HepG2 (cell line): ENCODE data around the gene HPS6. TPM values are rescaled to one million over a fixed set of nuclear protein-coding genes. Genes with fewer than 3 reads are reported as not detected.
A peak's percentile ranks its signal among the peaks of the same experiment; 100 is the strongest.

Source experiments
- DMAP1 ChIP-seq: IDR thresholded peaks from 2 replicates; pipeline ENCODE4 v1.6.1; 2016
- GATAD2A ChIP-seq: IDR thresholded peaks from 2 replicates; pipeline ENCODE4 v1.6.1; 2016
- MED13 ChIP-seq: sonication (generic); formaldehyde crosslinking; IDR thresholded peaks from 2 replicates; pipeline ENCODE4 v1.5.0; 2020; ENCODE audit warnings: missing genetic modification reagents
- TAF1 ChIP-seq: sonication (generic); formaldehyde crosslinking; IDR thresholded peaks from 2 replicates; pipeline ENCODE4 v1.4.0; 2020; ENCODE audit warnings: missing genetic modification reagents
- TBX3 ChIP-seq: fragments of 450-650 bp; IDR thresholded peaks from 2 replicates; pipeline ENCODE4 v1.6.1; 2017; ENCODE audit warnings: antibody characterized with exemption, mild to moderate bottlenecking, inconsistent platforms, borderline replicate concordance
- ZBTB7A ChIP-seq: sonication (generic); formaldehyde crosslinking; IDR thresholded peaks from 2 replicates; pipeline ENCODE4 v1.8.0; 2022; ENCODE audit warnings: mild to moderate bottlenecking, missing genetic modification reagents
- ZNF451 ChIP-seq: sonication (generic); formaldehyde crosslinking; IDR thresholded peaks from 2 replicates; pipeline ENCODE4 v1.5.0; 2020; ENCODE audit warnings: mild to moderate bottlenecking, missing genetic modification reagents
- ZNF614 ChIP-seq: IDR thresholded peaks from 2 replicates; pipeline ENCODE4 v1.6.1; 2018; ENCODE audit warnings: missing biosample characterization, missing genetic modification reagents, inconsistent platforms, borderline replicate concordance
- polyA plus RNA-seq, 8 experiments: library from polyadenylated mRNA; depleted of rRNA in 3 of 8; stranded (reverse) in 7 of 8; unstranded in 1 of 8; fragments of >200 nt; fragmentation: Illumina TruSeq in 4 of 8; extraction: Trizol in 4 of 8; gene quantifications; 2 replicates each; pipeline versions ENCODE4 v1.2.1 to v1.2.3, GENCODE V29; 2011 to 2016; ENCODE audit warnings: low read depth in 4 of 8, missing spikeins in 1 of 8, mixed read lengths in 1 of 8; ENCODE audit not compliant: insufficient read depth in 1 of 8
- total RNA-seq, 5 experiments: library from RNA; depleted of rRNA; stranded (reverse); fragments of >200 nt; fragmentation: Illumina TruSeq; extraction: Trizol; gene quantifications; 2 replicates each; pipeline ENCODE4 v1.2.3, GENCODE V29; 2016; ENCODE audit warnings: low read depth in 1 of 5
- TF ChIP-seq, protein P1 (sequence below): sonication (generic); formaldehyde crosslinking; IDR thresholded peaks from 2 replicates; pipeline ENCODE4 v1.4.0; 2020; ENCODE audit warnings: missing genetic modification reagents
- TF ChIP-seq, protein P2 (sequence below), 2 experiments: IDR thresholded peaks; 2 replicates each; pipeline ENCODE4 v1.6.1; 2011 to 2012; ENCODE audit warnings: low read length in 2 of 2, borderline replicate concordance in 1 of 2, low read depth in 1 of 2, mild to moderate bottlenecking in 1 of 2, moderate library complexity in 1 of 2
- TF ChIP-seq, protein P3 (sequence below): sonication (generic); formaldehyde crosslinking; conservative IDR thresholded peaks from 2 replicates; pipeline ENCODE4 v1.4.0; 2020; ENCODE audit warnings: missing genetic modification reagents
- TF ChIP-seq, protein P4 (sequence below): sonication (generic); formaldehyde crosslinking; IDR thresholded peaks from 2 replicates; pipeline ENCODE4 v1.5.1; 2020; ENCODE audit warnings: missing genetic modification reagents, mild to moderate bottlenecking, borderline replicate concordance
- TF ChIP-seq, protein P5 (sequence below): IDR thresholded peaks from 2 replicates; pipeline ENCODE4 v1.4.0; 2020; ENCODE audit warnings: mild to moderate bottlenecking, missing genetic modification reagents

Gene HPS6
- total and polyA plus RNA-seq, 2 of the 13 experiments (the other 11 are each of a cell fraction or from before 2014, with no cell fraction given) = 2.9 to 14.9 TPM

DNA sequence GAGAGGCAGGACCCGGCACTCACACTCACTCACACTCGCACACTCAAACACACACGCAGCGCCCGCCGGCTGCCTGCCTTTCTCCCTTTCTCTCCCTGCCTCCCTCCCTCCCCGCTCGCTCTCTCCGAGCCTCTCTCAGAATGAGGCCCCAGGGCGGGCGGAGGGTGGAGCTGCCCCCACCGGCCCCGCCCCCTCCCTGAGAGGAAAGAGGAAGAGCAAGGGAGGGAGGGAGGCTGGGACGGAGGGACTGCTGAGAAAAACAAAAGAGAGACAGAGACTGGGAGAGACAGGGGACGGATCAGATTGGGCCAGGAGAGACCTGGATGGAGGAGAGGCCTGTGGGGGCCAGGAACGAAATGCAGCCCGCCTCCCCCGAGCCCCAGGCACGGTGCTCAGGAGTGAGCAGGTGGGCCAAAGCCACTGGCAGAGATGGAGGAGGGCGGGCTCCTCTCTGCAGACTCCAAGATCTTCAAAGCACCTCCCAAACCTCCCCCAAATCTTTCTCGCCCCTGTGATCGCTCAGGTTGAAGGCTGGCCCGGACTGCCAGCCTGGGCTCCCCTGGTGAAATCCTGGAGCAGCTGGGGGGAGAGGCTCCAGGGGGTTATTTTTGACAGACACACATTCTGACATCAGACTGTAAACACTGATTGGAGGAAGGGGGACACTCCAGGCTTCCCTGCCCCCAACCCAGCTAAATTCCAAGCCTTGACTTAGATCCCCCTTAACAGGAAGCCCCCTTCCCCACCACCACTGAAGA lies 49.9 kb downstream of the HPS6 start (continued):
- TF ChIP-seq, protein P1, sequence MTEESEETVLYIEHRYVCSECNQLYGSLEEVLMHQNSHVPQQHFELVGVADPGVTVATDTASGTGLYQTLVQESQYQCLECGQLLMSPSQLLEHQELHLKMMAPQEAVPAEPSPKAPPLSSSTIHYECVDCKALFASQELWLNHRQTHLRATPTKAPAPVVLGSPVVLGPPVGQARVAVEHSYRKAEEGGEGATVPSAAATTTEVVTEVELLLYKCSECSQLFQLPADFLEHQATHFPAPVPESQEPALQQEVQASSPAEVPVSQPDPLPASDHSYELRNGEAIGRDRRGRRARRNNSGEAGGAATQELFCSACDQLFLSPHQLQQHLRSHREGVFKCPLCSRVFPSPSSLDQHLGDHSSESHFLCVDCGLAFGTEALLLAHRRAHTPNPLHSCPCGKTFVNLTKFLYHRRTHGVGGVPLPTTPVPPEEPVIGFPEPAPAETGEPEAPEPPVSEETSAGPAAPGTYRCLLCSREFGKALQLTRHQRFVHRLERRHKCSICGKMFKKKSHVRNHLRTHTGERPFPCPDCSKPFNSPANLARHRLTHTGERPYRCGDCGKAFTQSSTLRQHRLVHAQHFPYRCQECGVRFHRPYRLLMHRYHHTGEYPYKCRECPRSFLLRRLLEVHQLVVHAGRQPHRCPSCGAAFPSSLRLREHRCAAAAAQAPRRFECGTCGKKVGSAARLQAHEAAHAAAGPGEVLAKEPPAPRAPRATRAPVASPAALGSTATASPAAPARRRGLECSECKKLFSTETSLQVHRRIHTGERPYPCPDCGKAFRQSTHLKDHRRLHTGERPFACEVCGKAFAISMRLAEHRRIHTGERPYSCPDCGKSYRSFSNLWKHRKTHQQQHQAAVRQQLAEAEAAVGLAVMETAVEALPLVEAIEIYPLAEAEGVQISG (CRISPR knock-in tag) = peak; percentile 39; the same call in 1 of the 2 replicates
- TF ChIP-seq, protein P2, sequence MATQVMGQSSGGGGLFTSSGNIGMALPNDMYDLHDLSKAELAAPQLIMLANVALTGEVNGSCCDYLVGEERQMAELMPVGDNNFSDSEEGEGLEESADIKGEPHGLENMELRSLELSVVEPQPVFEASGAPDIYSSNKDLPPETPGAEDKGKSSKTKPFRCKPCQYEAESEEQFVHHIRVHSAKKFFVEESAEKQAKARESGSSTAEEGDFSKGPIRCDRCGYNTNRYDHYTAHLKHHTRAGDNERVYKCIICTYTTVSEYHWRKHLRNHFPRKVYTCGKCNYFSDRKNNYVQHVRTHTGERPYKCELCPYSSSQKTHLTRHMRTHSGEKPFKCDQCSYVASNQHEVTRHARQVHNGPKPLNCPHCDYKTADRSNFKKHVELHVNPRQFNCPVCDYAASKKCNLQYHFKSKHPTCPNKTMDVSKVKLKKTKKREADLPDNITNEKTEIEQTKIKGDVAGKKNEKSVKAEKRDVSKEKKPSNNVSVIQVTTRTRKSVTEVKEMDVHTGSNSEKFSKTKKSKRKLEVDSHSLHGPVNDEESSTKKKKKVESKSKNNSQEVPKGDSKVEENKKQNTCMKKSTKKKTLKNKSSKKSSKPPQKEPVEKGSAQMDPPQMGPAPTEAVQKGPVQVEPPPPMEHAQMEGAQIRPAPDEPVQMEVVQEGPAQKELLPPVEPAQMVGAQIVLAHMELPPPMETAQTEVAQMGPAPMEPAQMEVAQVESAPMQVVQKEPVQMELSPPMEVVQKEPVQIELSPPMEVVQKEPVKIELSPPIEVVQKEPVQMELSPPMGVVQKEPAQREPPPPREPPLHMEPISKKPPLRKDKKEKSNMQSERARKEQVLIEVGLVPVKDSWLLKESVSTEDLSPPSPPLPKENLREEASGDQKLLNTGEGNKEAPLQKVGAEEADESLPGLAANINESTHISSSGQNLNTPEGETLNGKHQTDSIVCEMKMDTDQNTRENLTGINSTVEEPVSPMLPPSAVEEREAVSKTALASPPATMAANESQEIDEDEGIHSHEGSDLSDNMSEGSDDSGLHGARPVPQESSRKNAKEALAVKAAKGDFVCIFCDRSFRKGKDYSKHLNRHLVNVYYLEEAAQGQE (IDR thresholded peaks at IDR 0.05; ENCODE audit: borderline replicate concordance in 1 of 2, low read depth in 1 of 2, low read length in 2 of 2) = peak in 1 of 2 experiments; percentile 20; a peak in 1 of 4 replicates
- TF ChIP-seq GATAD2A (peak; percentile 41; the same call in 1 of the 2 replicates), TBX3 (no peak), ZBTB7A (CRISPR knock-in tag) (0 out of 2 replicates have a peak, but pooled peaks have one; percentile 19), ZNF614 (CRISPR knock-in tag) (0 out of 2 replicates have a peak, but pooled peaks have one; percentile 44), MED13 (CRISPR knock-in tag) (no peak), DMAP1 (CRISPR knock-in tag) (0 out of 2 replicates have a peak, but pooled peaks have one; percentile 30), ZNF451 (CRISPR knock-in tag) (0 out of 2 replicates have a peak, but pooled peaks have one; percentile 35), TAF1 (CRISPR knock-in tag) (peak; percentile 73)
- TF ChIP-seq, protein P3, sequence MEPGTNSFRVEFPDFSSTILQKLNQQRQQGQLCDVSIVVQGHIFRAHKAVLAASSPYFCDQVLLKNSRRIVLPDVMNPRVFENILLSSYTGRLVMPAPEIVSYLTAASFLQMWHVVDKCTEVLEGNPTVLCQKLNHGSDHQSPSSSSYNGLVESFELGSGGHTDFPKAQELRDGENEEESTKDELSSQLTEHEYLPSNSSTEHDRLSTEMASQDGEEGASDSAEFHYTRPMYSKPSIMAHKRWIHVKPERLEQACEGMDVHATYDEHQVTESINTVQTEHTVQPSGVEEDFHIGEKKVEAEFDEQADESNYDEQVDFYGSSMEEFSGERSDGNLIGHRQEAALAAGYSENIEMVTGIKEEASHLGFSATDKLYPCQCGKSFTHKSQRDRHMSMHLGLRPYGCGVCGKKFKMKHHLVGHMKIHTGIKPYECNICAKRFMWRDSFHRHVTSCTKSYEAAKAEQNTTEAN (CRISPR knock-in tag) = peak; percentile 89
- TF ChIP-seq, protein P4, sequence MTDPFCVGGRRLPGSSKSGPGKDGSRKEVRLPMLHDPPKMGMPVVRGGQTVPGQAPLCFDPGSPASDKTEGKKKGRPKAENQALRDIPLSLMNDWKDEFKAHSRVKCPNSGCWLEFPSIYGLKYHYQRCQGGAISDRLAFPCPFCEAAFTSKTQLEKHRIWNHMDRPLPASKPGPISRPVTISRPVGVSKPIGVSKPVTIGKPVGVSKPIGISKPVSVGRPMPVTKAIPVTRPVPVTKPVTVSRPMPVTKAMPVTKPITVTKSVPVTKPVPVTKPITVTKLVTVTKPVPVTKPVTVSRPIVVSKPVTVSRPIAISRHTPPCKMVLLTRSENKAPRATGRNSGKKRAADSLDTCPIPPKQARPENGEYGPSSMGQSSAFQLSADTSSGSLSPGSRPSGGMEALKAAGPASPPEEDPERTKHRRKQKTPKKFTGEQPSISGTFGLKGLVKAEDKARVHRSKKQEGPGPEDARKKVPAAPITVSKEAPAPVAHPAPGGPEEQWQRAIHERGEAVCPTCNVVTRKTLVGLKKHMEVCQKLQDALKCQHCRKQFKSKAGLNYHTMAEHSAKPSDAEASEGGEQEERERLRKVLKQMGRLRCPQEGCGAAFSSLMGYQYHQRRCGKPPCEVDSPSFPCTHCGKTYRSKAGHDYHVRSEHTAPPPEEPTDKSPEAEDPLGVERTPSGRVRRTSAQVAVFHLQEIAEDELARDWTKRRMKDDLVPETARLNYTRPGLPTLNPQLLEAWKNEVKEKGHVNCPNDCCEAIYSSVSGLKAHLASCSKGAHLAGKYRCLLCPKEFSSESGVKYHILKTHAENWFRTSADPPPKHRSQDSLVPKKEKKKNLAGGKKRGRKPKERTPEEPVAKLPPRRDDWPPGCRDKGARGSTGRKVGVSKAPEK = no peak
- TF ChIP-seq, protein P5, sequence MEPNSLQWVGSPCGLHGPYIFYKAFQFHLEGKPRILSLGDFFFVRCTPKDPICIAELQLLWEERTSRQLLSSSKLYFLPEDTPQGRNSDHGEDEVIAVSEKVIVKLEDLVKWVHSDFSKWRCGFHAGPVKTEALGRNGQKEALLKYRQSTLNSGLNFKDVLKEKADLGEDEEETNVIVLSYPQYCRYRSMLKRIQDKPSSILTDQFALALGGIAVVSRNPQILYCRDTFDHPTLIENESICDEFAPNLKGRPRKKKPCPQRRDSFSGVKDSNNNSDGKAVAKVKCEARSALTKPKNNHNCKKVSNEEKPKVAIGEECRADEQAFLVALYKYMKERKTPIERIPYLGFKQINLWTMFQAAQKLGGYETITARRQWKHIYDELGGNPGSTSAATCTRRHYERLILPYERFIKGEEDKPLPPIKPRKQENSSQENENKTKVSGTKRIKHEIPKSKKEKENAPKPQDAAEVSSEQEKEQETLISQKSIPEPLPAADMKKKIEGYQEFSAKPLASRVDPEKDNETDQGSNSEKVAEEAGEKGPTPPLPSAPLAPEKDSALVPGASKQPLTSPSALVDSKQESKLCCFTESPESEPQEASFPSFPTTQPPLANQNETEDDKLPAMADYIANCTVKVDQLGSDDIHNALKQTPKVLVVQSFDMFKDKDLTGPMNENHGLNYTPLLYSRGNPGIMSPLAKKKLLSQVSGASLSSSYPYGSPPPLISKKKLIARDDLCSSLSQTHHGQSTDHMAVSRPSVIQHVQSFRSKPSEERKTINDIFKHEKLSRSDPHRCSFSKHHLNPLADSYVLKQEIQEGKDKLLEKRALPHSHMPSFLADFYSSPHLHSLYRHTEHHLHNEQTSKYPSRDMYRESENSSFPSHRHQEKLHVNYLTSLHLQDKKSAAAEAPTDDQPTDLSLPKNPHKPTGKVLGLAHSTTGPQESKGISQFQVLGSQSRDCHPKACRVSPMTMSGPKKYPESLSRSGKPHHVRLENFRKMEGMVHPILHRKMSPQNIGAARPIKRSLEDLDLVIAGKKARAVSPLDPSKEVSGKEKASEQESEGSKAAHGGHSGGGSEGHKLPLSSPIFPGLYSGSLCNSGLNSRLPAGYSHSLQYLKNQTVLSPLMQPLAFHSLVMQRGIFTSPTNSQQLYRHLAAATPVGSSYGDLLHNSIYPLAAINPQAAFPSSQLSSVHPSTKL (CRISPR knock-in tag) = no peak
